AG10803 (cell line): Measurements from ENCODE around the gene SAT2.

Source experiments
- DNase-seq: peaks from one replicate; pipeline ENCODE4 v3.0.0; 2010; ENCODE audit warnings: low read depth
- H3K4me3 ChIP-seq: 2 replicates; pipeline ENCODE4 v1.5.1; 2011; ENCODE audit warnings: mild to moderate bottlenecking, low read length, control low read depth
- CTCF ChIP-seq: conservative IDR thresholded peaks from 2 replicates; pipeline ENCODE4 v1.5.1; 2011; ENCODE audit warnings: mild to moderate bottlenecking, low read length, control low read depth, inconsistent platforms

The SAT2 gene

GRCh38 chr17:7656958-7657609 is 29.5 kb upstream of the SAT2 start:
- no peak for TF ChIP-seq CTCF
- no peak for DNase-seq
- H3K4me3 ChIP-seq: no peak overlapping the region

GRCh38 chr17:7655541-7655840 is 27.9 kb upstream of the SAT2 start:
- no peak overlapping the region for H3K4me3 ChIP-seq
- no peak for DNase-seq
- no peak for TF ChIP-seq CTCF

GRCh38 chr17:7654832-7655540 is 27.4 kb upstream of the SAT2 start:
- H3K4me3 ChIP-seq: no peak overlapping the region
- no peak for TF ChIP-seq CTCF
- DNase-seq: peak; percentile 13

- no peak for TF ChIP-seq CTCF
- H3K4me3 ChIP-seq: no peak overlapping the region
- DNase-seq: no peak
Observed at GRCh38 chr17:7652388-7653356, 25.1 kb upstream of the SAT2 start.

- DNase-seq: no peak
- no peak for TF ChIP-seq CTCF
- no peak overlapping the region for H3K4me3 ChIP-seq
Observed at GRCh38 chr17:7651665-7652387, 24.2 kb upstream of the SAT2 start.

GRCh38 chr17:7651097-7651664 is 23.6 kb upstream of the SAT2 start:
- no peak for DNase-seq
- H3K4me3 ChIP-seq: no peak overlapping the region

More at GRCh38 chr17:7651097-7651664, 23.6 kb upstream of the SAT2 start:
- TF ChIP-seq CTCF: no peak
